HUES6 (cell line): ENCODE measurements around the gene LKAAEAR1.
"Not testable (repeated sequence)": the region's sequence is repeated elsewhere in the genome, so short reads cannot be mapped to it uniquely, and the experiment has no call there.

Source experiments
- H3K27ac ChIP-seq: 2 replicates; pipeline ENCODE4 v1.7.0; 2013; ENCODE audit warnings: low read depth, mild to moderate bottlenecking, low read length, inconsistent platforms
- H3K27me3 ChIP-seq: 2 replicates; pipeline ENCODE4 v1.6.1; 2013; ENCODE audit warnings: low read length; ENCODE audit not compliant: control insufficient read depth, insufficient read depth
- H3K36me3 ChIP-seq: 2 replicates; pipeline ENCODE4 v1.6.1; 2013; ENCODE audit warnings: low read length; ENCODE audit not compliant: control insufficient read depth, insufficient read depth
- H3K4me1 ChIP-seq: 2 replicates; pipeline ENCODE4 v1.6.1; 2013; ENCODE audit warnings: low read length; ENCODE audit not compliant: control insufficient read depth, insufficient read depth
- H3K4me3 ChIP-seq: 2 replicates; pipeline ENCODE4 v1.5.1; 2013; ENCODE audit warnings: low read depth, low read length
- H3K9ac ChIP-seq: one replicate; pipeline ENCODE4 v1.6.1; 2013; ENCODE audit warnings: mild to moderate bottlenecking, low read length
- H3K9me3 ChIP-seq: 2 replicates; pipeline ENCODE4 v1.6.1; 2013; ENCODE audit warnings: low read depth, low read length; ENCODE audit not compliant: control insufficient read depth, insufficient read depth

The LKAAEAR1 gene

GRCh38 chr20:64117432-64117777, 33.2 kb upstream of the LKAAEAR1 start:
- not testable (repeated sequence) for H3K36me3 ChIP-seq, H3K27me3 ChIP-seq, H3K9me3 ChIP-seq, H3K4me1 ChIP-seq, H3K9ac ChIP-seq, H3K4me3 ChIP-seq, H3K27ac ChIP-seq

- H3K27ac ChIP-seq, result no peak overlapping the region
- no peaks in the 10 kb centered on the region; the same call in 1 of the 2 replicates for H3K27me3 ChIP-seq
- no peak overlapping the region for H3K9ac ChIP-seq
- H3K36me3 ChIP-seq, result no peaks in the 10 kb centered on the region
- H3K9me3 ChIP-seq, result no peaks in the 10 kb centered on the region
- H3K4me3 ChIP-seq, result no peak overlapping the region
- peaks cover 3% of the 10 kb centered on the region; the same call in 1 of the 2 replicates for H3K4me1 ChIP-seq
These were observed 32.6 kb upstream of the LKAAEAR1 start for GRCh38 chr20:64116541-64117431.

- no peaks in the 10 kb centered on the region for H3K36me3 ChIP-seq
- no peaks in the 10 kb centered on the region for H3K9me3 ChIP-seq
- no peaks in the 10 kb centered on the region; the same call in 1 of the 2 replicates for H3K27me3 ChIP-seq
- no peak overlapping the region for H3K27ac ChIP-seq
- peaks cover 3% of the 10 kb centered on the region; the same call in 1 of the 2 replicates for H3K4me1 ChIP-seq
- H3K4me3 ChIP-seq, result no peak overlapping the region
- no peak overlapping the region for H3K9ac ChIP-seq
These were observed 31.8 kb upstream of the LKAAEAR1 start for GRCh38 chr20:64116016-64116415.

- Histone ChIP-seq H3K4me3 (no peak overlapping the region), H3K27me3 (no peaks in the 10 kb centered on the region; the same call in 1 of the 2 replicates), H3K4me1 (peaks cover 3% of the 10 kb centered on the region; the same call in 1 of the 2 replicates), H3K36me3 (no peaks in the 10 kb centered on the region), H3K9ac (no peak overlapping the region), H3K9me3 (no peaks in the 10 kb centered on the region), H3K27ac (no peak overlapping the region)
These were observed 31.1 kb upstream of the LKAAEAR1 start for GRCh38 chr20:64115171-64115911.

- no peaks in the 10 kb centered on the region; the same call in 1 of the 2 replicates for H3K27me3 ChIP-seq
- H3K9me3 ChIP-seq, result no peaks in the 10 kb centered on the region
- H3K4me1 ChIP-seq, result no peaks in the 10 kb centered on the region
These were observed 30.3 kb upstream of the LKAAEAR1 start for GRCh38 chr20:64114356-64114971.

GRCh38 chr20:64113796-64114355, 29.7 kb upstream of the LKAAEAR1 start:
- Histone ChIP-seq H3K9ac (no peak overlapping the region), H3K4me3 (no peak overlapping the region), H3K27ac (no peak overlapping the region), H3K9me3 (no peaks in the 10 kb centered on the region), H3K27me3 (no peaks in the 10 kb centered on the region; the same call in 1 of the 2 replicates), H3K4me1 (no peaks in the 10 kb centered on the region), H3K36me3 (no peaks in the 10 kb centered on the region)

More at GRCh38 chr20:64114356-64114971, 30.3 kb upstream of the LKAAEAR1 start:
- H3K27ac ChIP-seq, result no peak overlapping the region
- H3K9ac ChIP-seq, result no peak overlapping the region
- H3K4me3 ChIP-seq, result no peak overlapping the region
- no peaks in the 10 kb centered on the region for H3K36me3 ChIP-seq

GRCh38 chr20:64113444-64113775, 29.2 kb upstream of the LKAAEAR1 start:
- H3K27me3 ChIP-seq, result no peaks in the 10 kb centered on the region; the same call in 1 of the 2 replicates

GRCh38 chr20:64112691-64113443, 28.7 kb upstream of the LKAAEAR1 start:
- H3K9ac ChIP-seq, result no peak overlapping the region
- H3K27ac ChIP-seq, result no peak overlapping the region

More at GRCh38 chr20:64113444-64113775, 29.2 kb upstream of the LKAAEAR1 start:
- no peak overlapping the region for H3K4me3 ChIP-seq
- H3K36me3 ChIP-seq, result no peaks in the 10 kb centered on the region
- no peaks in the 10 kb centered on the region for H3K4me1 ChIP-seq
- H3K27ac ChIP-seq, result no peak overlapping the region
- no peak overlapping the region for H3K9ac ChIP-seq
- H3K9me3 ChIP-seq, result no peaks in the 10 kb centered on the region

GRCh38 chr20:64111841-64112641, 27.8 kb upstream of the LKAAEAR1 start:
- no peak overlapping the region for H3K4me3 ChIP-seq
- H3K9ac ChIP-seq, result no peak overlapping the region

More at GRCh38 chr20:64112691-64113443, 28.7 kb upstream of the LKAAEAR1 start:
- Histone ChIP-seq H3K36me3 (no peaks in the 10 kb centered on the region), H3K4me1 (peaks cover under 1% of the 10 kb centered on the region; the same call in 1 of the 2 replicates), H3K4me3 (no peak overlapping the region), H3K9me3 (no peaks in the 10 kb centered on the region), H3K27me3 (no peaks in the 10 kb centered on the region; the same call in 1 of the 2 replicates)

More at GRCh38 chr20:64111841-64112641, 27.8 kb upstream of the LKAAEAR1 start:
- Histone ChIP-seq H3K9me3 (no peaks in the 10 kb centered on the region), H3K4me1 (peaks cover 4% of the 10 kb centered on the region; the same call in 1 of the 2 replicates), H3K27ac (no peak overlapping the region), H3K36me3 (no peaks in the 10 kb centered on the region), H3K27me3 (no peaks in the 10 kb centered on the region; the same call in 1 of the 2 replicates)
